A673 (cell line): ENCODE data around the gene SH2D2A. TPM values are rescaled to one million over a fixed set of nuclear protein-coding genes. Genes with fewer than 3 reads are reported as not detected.

Experiments
- BruUV-seq: library from RNA; stranded (reverse); fragments of 400-500 nt; replicated peaks from 2 replicates; lab custom pipeline; 2021; lab: Mats Ljungman, UMichigan
- CTCF ChIA-PET: fragments of 300-600 bp; sonication (Branson Sonifier 250); formaldehyde crosslinking; loops from one replicate; lab custom pipeline; 2022; ENCODE audit warnings: antibody characterized with exemption; lab: Charles Lee
- POLR2A ChIA-PET: fragments of 300-600 bp; sonication (Branson Sonifier 250); formaldehyde crosslinking; loops from one replicate; lab custom pipeline; 2022; ENCODE audit warnings: antibody characterized with exemption; ENCODE audit not compliant: low non-redundant PET; lab: Charles Lee
- DNase-seq: peaks from one replicate; pipeline ENCODE4 v3.0.0-alpha.2; 2015; ENCODE audit warnings: low spot score
- H3K27ac ChIP-seq: fragments of 200-600 bp; sonication (generic); 2 replicates; pipeline ENCODE4 v1.5.1; 2016; ENCODE audit warnings: mixed run types, low read depth, mild to moderate bottlenecking, mixed read lengths, antibody characterized with exemption, low read length; ENCODE audit not compliant: poor library complexity, severe bottlenecking
- H3K27me3 ChIP-seq: fragments of 200-600 bp; sonication (generic); replicated peaks from 2 replicates; pipeline ENCODE4 v1.6.1; 2017; ENCODE audit warnings: mixed run types, low read depth, mild to moderate bottlenecking, mixed read lengths, antibody characterized with exemption, low read length; ENCODE audit not compliant: insufficient read depth, poor library complexity
- H3K36me3 ChIP-seq: fragments of 200-600 bp; sonication (generic); 2 replicates; pipeline ENCODE4 v1.6.1; 2016; ENCODE audit warnings: mixed run types, mild to moderate bottlenecking, mixed read lengths, antibody characterized with exemption, low read length; ENCODE audit not compliant: insufficient read depth, poor library complexity, severe bottlenecking
- H3K4me1 ChIP-seq: fragments of 200-600 bp; sonication (generic); 2 replicates; pipeline ENCODE4 v1.6.1; 2017; ENCODE audit warnings: mixed run types, mild to moderate bottlenecking, mixed read lengths, antibody characterized with exemption, low read length; ENCODE audit not compliant: insufficient read depth, poor library complexity, severe bottlenecking
- H3K4me3 ChIP-seq: fragments of 200-600 bp; sonication (generic); 2 replicates; pipeline ENCODE4 v1.5.1; 2016; ENCODE audit warnings: low read depth, mixed run types, mild to moderate bottlenecking, mixed read lengths, low read length; ENCODE audit not compliant: poor library complexity, severe bottlenecking
- H3K9me3 ChIP-seq: fragments of 200-600 bp; sonication (generic); 2 replicates; pipeline ENCODE4 v1.6.1; 2016; ENCODE audit warnings: mixed run types, low read depth, mild to moderate bottlenecking, mixed read lengths, antibody characterized with exemption, low read length; ENCODE audit not compliant: poor library complexity, severe bottlenecking
- CTCF ChIP-seq: fragments of 300-800, 200-600 bp; sonication (generic); conservative IDR thresholded peaks from 2 replicates; pipeline ENCODE4 v1.5.1; 2017; ENCODE audit warnings: low read depth, mild to moderate bottlenecking, antibody characterized with exemption, low read length, moderate library complexity, mixed read lengths
- EZH2 ChIP-seq: fragments of 200-600 bp; sonication (generic); IDR thresholded peaks from 2 replicates; pipeline ENCODE4 v1.6.1; 2017; ENCODE audit warnings: borderline replicate concordance, low read depth, mild to moderate bottlenecking, mixed read lengths, antibody characterized with exemption, low read length; ENCODE audit not compliant: poor library complexity, severe bottlenecking
- intact Hi-C: fragments of 100-400 bp; cut with micrococcal nuclease; formaldehyde crosslinking; loops from one replicate; pipeline ENCODE4 v1.10.0; 2022; ENCODE audit not compliant: unreplicated experiment
- total RNA-seq: library from RNA; stranded (reverse); gene quantifications from 2 replicates; pipeline ENCODE4 v1.2.3, GENCODE V29; 2021

The SH2D2A gene
- total RNA-seq, 1 experiment from 2014 or later: 3.5 TPM

GRCh38 chr1:156844638-156845037 lies 28.0 kb upstream of the SH2D2A start:
- intact Hi-C loops: no loop called here
- Histone ChIP-seq H3K27ac (no peak overlapping the region), H3K36me3 (no peaks in the 10 kb centered on the region), H3K9me3 (no peaks in the 10 kb centered on the region), H3K4me3 (peak overlapping the region; percentile 36), H3K4me1 (no peaks in the 10 kb centered on the region), H3K27me3 (no peaks in the 10 kb centered on the region)
- ChIA-PET POLR2A (no interaction called here), CTCF (no interaction called here)
- BruUV-seq: no TSS peak
- DNase-seq: no peak
- TF ChIP-seq CTCF (no peak), EZH2 (no peak)

DNA sequence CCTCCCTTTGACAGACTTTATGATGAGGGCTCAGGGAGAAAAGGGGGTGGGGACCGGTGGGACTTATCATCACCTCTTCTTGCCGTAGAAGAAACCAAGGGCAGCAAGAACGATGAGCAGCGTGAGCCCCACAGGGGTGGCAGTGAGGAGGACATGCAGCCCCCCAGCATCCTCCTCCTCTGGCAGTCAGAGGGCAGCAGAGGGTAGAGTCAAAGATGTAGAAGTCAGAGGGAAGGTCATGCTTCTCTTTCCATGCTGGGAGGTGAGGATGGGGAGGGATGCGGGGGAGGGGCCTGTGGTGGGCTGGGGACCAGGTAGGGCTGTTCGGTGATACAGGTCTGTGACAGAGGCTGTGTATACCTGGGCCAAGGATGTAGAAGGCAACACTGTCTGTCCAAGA lies 27.5 kb upstream of the SH2D2A start:
- TF ChIP-seq EZH2 (no peak), CTCF (no peak)
- Histone ChIP-seq H3K27me3 (no peaks in the 10 kb centered on the region), H3K9me3 (no peaks in the 10 kb centered on the region), H3K4me3 (no peak overlapping the region), H3K27ac (no peak overlapping the region), H3K36me3 (no peaks in the 10 kb centered on the region), H3K4me1 (no peaks in the 10 kb centered on the region)
- POLR2A ChIA-PET: no interaction called here
- no peak for DNase-seq
- intact Hi-C loops: no loop called here
- no TSS peak for BruUV-seq
- CTCF ChIA-PET: no interaction called here

DNA sequence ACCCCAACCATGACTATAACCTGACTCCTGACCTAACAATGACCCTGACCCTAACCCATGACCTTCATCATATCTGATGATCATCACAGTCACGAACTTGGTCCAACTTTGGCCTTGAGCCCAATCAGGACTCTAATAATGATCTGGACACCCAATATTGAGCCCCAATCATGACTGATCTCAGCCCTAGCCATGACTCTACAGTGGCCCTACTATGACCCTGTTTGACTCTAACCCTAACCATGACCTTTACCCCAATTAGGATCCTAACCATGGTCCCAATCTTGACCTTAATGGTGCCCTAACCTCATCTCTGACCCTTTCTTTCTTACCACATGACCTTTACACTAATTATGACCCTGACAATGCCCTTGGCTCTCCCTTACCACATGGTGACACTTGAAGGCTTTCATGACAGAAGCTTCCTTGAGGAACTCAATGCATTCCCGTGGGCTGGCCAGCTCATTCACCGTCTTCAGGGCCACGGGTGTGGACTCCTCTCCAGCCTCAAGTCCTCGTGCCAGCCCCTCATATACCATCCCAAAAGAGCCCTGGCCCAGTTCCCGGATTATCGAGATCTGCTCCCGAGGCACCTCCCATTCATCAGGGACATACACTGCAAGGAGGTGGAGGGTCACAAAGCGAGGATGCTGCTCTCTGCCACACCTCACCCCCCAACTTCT lies 26.1 kb upstream of the SH2D2A start:
- Histone ChIP-seq H3K27ac (no peak overlapping the region), H3K36me3 (no peaks in the 10 kb centered on the region), H3K4me3 (no peak overlapping the region), H3K4me1 (no peaks in the 10 kb centered on the region), H3K27me3 (no peaks in the 10 kb centered on the region), H3K9me3 (no peaks in the 10 kb centered on the region)
- POLR2A ChIA-PET: no interaction called here
- TF ChIP-seq EZH2 (no peak), CTCF (no peak)
- CTCF ChIA-PET: no interaction called here
- DNase-seq: no peak
- intact Hi-C loops: no loop called here
- BruUV-seq: no TSS peak
